Dendritic cell treated with granulocyte-macrophage colony-stimulating factor and Interleukin-4, amounts not matched to agents 40 ng/mL and 50 ng/mL, for 4 days (primary cell): ENCODE data around the gene TEP1.

ENCODE experiments used
- H3K27ac Mint-ChIP-seq: one replicate; pipeline ENCODE4 v1.8.0; 2022; ENCODE audit warnings: mild to moderate bottlenecking, mixed read lengths
- H3K27me3 Mint-ChIP-seq: one replicate; pipeline ENCODE4 v1.8.0; 2022; ENCODE audit warnings: mild to moderate bottlenecking, mixed read lengths
- H3K36me3 Mint-ChIP-seq: one replicate; pipeline ENCODE4 v1.8.0; 2022; ENCODE audit warnings: low read depth, mixed read lengths
- H3K4me1 Mint-ChIP-seq: one replicate; pipeline ENCODE4 v1.8.0; 2022; ENCODE audit warnings: low read depth, mixed read lengths
- H3K4me3 Mint-ChIP-seq: one replicate; pipeline ENCODE4 v1.8.0; 2022; ENCODE audit warnings: mild to moderate bottlenecking, moderate library complexity, mixed read lengths
- H3K9me3 Mint-ChIP-seq: one replicate; pipeline ENCODE4 v1.8.0; 2022; ENCODE audit warnings: mixed read lengths
- intact Hi-C: fragments of 100-400 bp; cut with micrococcal nuclease; formaldehyde crosslinking; loops from one replicate; pipeline ENCODE4 v1.15.0; 2022

Gene TEP1

DNA sequence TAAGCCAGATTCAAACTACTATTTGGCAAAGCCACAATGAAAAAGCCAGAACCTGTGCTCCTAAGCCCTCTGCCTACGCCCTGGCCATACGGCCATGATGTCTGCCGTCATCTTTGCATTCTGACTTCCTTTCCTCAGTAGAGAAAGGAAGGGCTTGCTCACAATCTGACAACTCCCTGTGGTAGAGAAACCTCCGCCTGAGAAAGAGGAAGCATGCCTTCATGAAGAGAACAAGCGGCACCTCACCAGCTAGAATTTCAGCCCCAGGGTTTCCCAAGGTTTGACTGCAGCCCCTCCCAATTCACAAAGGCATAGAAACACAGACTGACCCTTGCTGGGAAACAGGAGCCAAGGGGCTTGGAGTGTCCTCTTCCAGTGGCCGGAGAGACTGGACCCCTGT is 25.7 kb downstream of the TEP1 start:
- Mint-ChIP-seq H3K27me3 (no peaks in the 10 kb centered on the region), H3K9me3 (peaks cover 7% of the 10 kb centered on the region), H3K4me1 (peaks cover 23% of the 10 kb centered on the region), H3K27ac (peak overlapping the region; percentile 86), H3K4me3 (no peak overlapping the region), H3K36me3 (peaks cover 98% of the 10 kb centered on the region)
- intact Hi-C loops: no loop called here

DNA sequence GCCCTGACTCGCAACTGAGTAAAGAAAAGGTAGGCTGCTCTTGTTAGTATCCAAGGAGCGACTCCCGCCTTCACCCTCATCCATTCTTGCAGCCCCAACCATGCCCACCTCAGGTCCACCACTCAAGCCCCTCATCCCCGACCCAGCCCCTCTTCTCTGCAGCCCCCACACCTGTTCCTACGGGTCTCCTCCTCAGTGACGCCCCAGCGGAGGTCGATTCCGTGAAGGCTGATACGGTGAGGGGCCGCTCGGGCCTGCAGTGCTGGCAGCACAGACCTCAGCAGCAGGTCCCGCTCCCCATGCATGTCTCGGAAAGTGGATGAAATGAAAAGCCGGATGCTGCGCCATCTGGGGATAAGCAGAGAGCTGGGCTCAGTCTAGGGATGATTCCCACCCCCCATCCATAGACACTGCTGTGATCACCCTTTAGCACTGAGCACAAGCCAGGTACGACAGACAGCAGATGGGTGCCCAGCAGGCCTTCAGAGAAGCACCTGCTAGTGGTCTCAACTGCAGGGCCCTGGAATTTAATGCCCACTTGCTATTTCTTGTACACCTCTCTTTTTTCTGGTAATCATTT is 26.9 kb downstream of the TEP1 start:
- peaks cover 7% of the 10 kb centered on the region for H3K9me3 Mint-ChIP-seq
- H3K27me3 Mint-ChIP-seq: no peaks in the 10 kb centered on the region
- peaks cover 23% of the 10 kb centered on the region for H3K4me1 Mint-ChIP-seq
- peaks cover 98% of the 10 kb centered on the region for H3K36me3 Mint-ChIP-seq
- no peak overlapping the region for H3K4me3 Mint-ChIP-seq
- H3K27ac Mint-ChIP-seq: peak overlapping the region; percentile 86
- intact Hi-C loops: no loop called here

DNA sequence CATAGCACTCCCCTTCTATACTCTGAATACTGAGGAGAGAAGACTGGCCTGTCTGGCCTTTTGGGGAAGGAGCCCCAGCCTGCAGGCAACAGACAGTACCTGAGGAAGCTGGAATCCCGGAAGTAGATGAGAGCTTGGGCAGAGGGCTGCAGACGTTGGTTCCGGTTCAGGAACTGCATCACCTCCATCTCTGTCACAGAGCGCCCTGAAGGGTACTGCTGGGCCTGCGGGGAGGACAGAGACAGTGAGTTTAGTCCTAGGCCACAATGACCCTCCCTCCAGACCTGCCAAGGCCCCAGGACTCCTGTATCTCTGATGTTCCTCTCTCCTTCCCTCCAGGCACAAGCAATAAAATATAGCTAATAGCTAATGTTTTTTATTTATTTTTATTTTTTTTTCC is 28.4 kb downstream of the TEP1 start:
- Mint-ChIP-seq H3K27ac (no peak overlapping the region), H3K4me1 (peaks cover 23% of the 10 kb centered on the region), H3K4me3 (no peak overlapping the region), H3K36me3 (peaks cover 98% of the 10 kb centered on the region), H3K27me3 (no peaks in the 10 kb centered on the region), H3K9me3 (peaks cover 7% of the 10 kb centered on the region)
- intact Hi-C loops: no loop called here

DNA sequence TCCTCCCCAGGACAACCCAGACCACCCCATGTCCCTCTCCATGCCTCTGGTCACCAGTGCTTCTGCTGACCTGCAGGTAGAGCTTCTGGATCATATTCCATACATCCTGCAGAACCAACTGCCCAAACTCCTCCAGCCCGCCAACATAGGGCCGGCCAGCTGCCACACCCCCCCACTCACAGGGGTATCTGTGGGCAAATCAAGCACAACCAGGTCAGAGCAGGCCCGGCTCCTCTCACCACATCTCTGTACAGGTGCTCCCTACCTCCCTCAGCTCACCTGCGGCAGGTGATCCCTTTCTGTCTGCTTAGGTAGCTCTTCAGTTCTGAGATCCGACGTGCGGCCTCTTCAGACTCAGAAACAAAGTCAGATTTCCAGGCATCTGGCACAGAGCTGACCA is 29.0 kb downstream of the TEP1 start:
- peaks cover 7% of the 10 kb centered on the region for H3K9me3 Mint-ChIP-seq
- H3K36me3 Mint-ChIP-seq: peaks cover 98% of the 10 kb centered on the region
- intact Hi-C loops: no loop called here
- H3K4me3 Mint-ChIP-seq: no peak overlapping the region
- no peaks in the 10 kb centered on the region for H3K27me3 Mint-ChIP-seq
- H3K4me1 Mint-ChIP-seq: peaks cover 18% of the 10 kb centered on the region
- H3K27ac Mint-ChIP-seq: peak overlapping the region; percentile 7

DNA sequence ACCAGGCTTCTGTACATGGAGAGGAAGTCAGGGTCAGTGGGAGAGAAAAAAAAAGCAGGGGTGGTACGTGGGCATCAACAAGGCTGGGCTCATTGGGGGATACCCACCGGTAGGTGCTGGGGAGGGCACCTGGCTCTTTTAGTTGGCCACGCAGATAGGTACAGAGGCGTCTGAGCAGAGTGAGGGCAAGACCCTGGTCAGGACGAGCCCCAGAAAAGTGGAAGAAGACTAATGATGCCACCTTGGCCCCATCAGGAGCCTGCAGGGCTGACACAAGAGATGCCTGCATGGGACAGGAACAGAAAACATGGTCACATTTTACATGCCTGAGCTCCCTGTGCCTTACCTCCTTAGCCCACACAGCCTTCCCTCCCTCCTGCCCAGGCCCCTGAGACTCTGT is 29.7 kb downstream of the TEP1 start:
- Mint-ChIP-seq H3K4me3 (no peak overlapping the region), H3K27me3 (no peaks in the 10 kb centered on the region), H3K36me3 (peaks cover 98% of the 10 kb centered on the region), H3K27ac (no peak overlapping the region), H3K4me1 (peaks cover 13% of the 10 kb centered on the region), H3K9me3 (peaks cover 7% of the 10 kb centered on the region)
- intact Hi-C loops: no loop called here

DNA sequence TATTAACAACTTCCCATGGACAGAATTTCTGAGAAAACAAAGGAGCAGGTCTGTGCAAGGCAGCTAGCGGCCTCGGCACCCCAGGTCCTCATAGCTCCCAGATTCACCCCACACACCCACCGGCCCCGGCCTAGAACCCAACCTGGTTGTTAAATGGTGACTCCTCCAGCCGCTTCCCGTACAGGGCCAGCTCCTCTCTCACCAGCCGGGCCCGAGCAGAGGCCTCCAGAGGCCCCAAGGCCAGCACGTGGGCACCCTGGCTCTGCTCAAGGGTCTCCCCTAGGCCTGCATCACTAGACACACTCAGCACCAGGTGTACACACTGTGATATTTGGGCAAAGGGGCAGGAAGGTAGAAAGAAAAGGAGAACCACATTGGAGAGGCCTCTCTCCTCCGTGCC is 30.3 kb downstream of the TEP1 start:
- Mint-ChIP-seq H3K27ac (no peak overlapping the region), H3K4me3 (no peak overlapping the region), H3K36me3 (peaks cover 98% of the 10 kb centered on the region), H3K9me3 (peaks cover 4% of the 10 kb centered on the region), H3K4me1 (peaks cover 7% of the 10 kb centered on the region), H3K27me3 (no peaks in the 10 kb centered on the region)
- intact Hi-C loops: no loop called here

DNA sequence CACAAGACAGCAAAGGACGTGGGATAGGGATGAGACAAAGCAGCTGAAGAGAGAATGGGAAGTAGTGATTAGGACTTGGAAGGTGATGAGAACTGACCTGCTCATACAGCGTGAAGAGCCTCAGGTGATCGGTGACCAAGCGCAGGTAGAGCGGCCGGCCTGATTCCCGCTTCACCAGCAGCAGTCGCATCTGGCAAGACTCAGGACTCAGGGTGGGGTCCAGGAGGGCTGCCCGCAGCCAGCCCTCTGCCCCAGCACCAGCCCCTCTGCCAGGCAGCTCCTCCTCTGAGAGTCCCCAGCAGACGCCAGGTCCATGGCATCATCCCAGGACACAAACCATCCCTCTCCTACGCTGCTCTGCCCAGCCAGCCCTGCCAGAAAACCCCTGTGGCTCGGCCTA is 30.8 kb downstream of the TEP1 start:
- Mint-ChIP-seq H3K27ac (no peak overlapping the region), H3K4me3 (no peak overlapping the region), H3K27me3 (no peaks in the 10 kb centered on the region), H3K9me3 (no peaks in the 10 kb centered on the region), H3K36me3 (peaks cover 98% of the 10 kb centered on the region), H3K4me1 (peaks cover 2% of the 10 kb centered on the region)
- intact Hi-C loops: no loop called here

DNA sequence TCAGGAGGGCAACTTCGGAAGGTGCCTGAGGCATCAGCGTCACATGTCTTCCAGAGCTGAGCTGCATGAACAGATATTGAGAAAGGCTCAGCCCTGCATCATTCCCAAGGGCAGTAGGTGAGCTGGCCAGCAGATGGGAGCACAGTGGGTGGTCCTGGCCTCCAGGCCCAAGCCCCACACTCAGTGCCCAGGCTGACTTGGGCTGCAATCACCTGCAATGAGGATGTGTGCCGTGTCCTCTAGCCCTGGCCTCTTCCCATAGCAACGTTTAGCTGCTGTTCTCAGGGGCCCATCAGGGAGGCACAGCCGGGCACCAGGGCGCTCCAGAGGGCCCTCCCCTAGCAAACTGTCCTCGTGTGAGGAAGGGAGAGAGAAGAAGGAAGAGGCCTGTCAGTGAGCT is 32.0 kb downstream of the TEP1 start:
- peaks cover 98% of the 10 kb centered on the region for H3K36me3 Mint-ChIP-seq

DNA sequence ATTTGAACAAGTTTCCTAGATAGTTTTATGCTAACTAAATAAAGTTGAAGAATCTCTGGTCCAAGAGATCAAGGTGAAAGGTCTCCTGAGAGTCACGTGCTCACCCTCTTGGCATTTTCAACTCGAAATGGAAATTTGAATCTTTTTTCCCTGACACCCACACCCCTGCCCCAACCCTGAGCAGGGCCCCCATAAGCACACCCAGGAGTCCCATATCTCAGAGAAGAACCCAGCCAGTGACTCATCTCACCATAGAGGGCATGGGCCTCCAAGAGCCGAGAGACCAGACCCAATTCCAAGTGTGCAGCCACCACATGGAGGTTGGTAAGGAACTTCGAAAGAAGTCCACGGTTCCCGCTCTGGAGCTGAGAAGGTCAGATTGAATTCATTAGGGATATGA is 32.6 kb downstream of the TEP1 start:
- H3K9me3 Mint-ChIP-seq: no peaks in the 10 kb centered on the region
- H3K4me1 Mint-ChIP-seq: no peaks in the 10 kb centered on the region
- H3K4me3 Mint-ChIP-seq: no peak overlapping the region
- intact Hi-C loops: no loop called here
- no peaks in the 10 kb centered on the region for H3K27me3 Mint-ChIP-seq
- no peak overlapping the region for H3K27ac Mint-ChIP-seq
- peaks cover 98% of the 10 kb centered on the region for H3K36me3 Mint-ChIP-seq

More for the DNA sequence above, 32.0 kb downstream of the TEP1 start:
- Mint-ChIP-seq H3K9me3 (no peaks in the 10 kb centered on the region), H3K27ac (no peak overlapping the region), H3K4me3 (no peak overlapping the region), H3K4me1 (no peaks in the 10 kb centered on the region), H3K27me3 (no peaks in the 10 kb centered on the region)
- intact Hi-C loops: no loop called here

DNA sequence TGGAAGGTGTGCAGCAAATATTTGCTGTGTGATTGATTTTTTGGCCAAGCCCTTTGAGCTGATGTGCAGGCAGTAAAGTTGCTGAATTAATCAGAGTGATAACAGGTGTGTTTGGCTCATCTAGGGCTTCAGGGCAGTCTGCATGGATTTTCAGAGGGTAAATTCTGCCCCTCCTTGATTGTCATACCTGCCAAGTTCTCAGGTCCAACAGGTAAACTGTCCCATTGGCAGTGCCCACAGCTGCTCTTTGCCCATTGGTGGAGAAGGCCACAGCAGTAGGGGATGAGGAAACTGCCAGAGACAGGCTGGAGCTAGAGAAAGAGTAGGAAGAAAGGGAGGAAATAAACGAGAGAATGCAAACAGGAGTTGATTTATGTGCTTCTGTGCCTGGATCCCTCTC is 33.6 kb downstream of the TEP1 start:
- no peaks in the 10 kb centered on the region for H3K27me3 Mint-ChIP-seq
- no peaks in the 10 kb centered on the region for H3K4me1 Mint-ChIP-seq
- peaks cover 100% of the 10 kb centered on the region for H3K36me3 Mint-ChIP-seq

DNA sequence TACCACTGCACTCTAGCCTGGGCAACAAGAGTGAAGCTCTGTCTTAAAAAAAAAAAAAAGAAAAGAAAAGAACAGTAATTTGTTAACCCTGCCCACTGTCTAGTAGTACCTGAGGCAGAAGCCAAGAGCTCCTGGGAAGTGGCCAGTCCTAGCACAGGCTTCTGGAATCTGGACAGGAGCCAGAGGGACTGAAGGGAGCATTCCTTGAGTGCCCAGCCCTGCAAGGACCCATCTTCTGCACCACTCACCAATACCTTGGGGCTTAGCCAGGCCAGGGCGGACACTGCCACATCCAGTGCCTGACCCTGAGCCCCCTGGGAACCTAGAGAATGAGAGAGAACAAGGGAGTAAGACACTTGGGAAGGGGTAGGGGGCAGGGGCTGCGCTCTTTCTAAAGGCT is 36.1 kb downstream of the TEP1 start:
- H3K36me3 Mint-ChIP-seq: peaks cover 100% of the 10 kb centered on the region
- no peak overlapping the region for H3K27ac Mint-ChIP-seq
- H3K27me3 Mint-ChIP-seq: no peaks in the 10 kb centered on the region
- intact Hi-C loops: no loop called here
- H3K4me3 Mint-ChIP-seq: no peak overlapping the region
- H3K4me1 Mint-ChIP-seq: no peaks in the 10 kb centered on the region
- H3K9me3 Mint-ChIP-seq: no peaks in the 10 kb centered on the region

More for the DNA sequence above, 33.6 kb downstream of the TEP1 start:
- intact Hi-C loops: no loop called here
- Mint-ChIP-seq H3K4me3 (no peak overlapping the region), H3K27ac (no peak overlapping the region), H3K9me3 (no peaks in the 10 kb centered on the region)

DNA sequence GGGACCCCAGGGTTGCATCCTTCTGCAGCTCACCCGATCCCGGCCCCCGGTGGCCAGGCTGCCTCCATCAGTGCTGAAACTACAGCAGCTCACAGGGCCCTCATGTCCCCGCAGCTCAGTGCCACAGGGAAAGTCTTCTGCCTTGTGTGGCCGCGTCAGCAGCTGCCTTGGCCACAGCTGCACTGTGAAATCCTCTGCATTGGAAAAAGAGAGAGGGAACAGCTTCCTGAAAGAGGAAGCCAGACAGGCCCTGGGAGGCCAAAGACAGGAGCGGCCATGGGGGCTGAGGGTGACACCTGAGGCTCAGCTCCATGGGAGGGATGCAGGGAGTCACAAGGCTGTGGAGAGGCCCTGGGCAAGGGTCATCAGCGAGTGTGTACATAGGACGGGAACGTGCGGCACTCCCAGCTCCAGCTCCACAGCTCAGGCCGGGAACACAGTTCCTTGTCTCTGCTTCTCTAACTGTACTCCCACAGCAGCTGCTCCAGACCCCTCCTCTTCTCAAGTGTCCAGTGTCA is 37.2 kb downstream of the TEP1 start:
- Mint-ChIP-seq H3K9me3 (no peaks in the 10 kb centered on the region), H3K4me1 (no peaks in the 10 kb centered on the region), H3K27ac (peak overlapping the region; percentile 20), H3K27me3 (no peaks in the 10 kb centered on the region), H3K4me3 (no peak overlapping the region), H3K36me3 (peaks cover 100% of the 10 kb centered on the region)
- intact Hi-C loops: no loop called here

DNA sequence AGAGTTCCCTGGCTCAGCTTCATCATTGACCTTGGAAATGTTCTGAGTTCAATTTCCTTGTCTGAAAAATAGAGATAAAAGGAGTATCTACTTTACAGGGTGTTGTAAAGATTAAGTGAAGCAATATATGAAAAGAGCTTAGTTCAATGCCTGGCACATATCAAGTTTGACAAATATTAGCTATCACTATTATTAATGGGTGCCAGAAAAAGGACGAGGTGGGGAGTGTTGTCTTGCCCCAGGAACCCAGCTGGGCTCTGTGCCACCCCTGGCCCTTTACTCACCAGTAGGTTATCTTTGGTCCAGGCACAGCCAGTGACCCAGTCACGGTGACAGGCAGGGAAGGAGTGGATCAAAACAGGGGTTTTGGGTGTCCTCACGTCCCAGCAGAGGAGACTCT is 37.8 kb downstream of the TEP1 start:
- H3K27ac Mint-ChIP-seq: no peak overlapping the region
- H3K4me3 Mint-ChIP-seq: no peak overlapping the region
- peaks cover 100% of the 10 kb centered on the region for H3K36me3 Mint-ChIP-seq
- no peaks in the 10 kb centered on the region for H3K27me3 Mint-ChIP-seq
- H3K9me3 Mint-ChIP-seq: no peaks in the 10 kb centered on the region
- H3K4me1 Mint-ChIP-seq: no peaks in the 10 kb centered on the region
- intact Hi-C loops: no loop called here

DNA sequence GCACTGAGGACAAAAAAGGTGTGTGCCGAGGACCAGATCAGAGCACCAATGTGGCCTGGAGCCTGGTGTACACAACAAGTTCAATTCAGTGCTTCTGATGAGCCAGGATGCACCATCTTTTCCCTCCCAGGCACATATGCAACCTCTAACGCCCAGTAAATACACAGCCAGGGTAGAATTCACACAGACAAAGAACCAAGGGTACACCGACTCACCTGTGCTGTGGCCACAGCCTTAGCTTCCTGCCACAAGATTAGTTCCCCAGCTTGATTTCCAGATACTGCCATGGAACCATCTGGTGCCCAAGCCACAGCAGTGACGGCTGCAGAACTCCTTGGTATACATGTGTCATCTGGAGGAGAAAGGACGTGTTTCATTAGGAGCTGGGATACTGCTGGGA is 40.5 kb downstream of the TEP1 start:
- H3K27me3 Mint-ChIP-seq: no peaks in the 10 kb centered on the region
- H3K9me3 Mint-ChIP-seq: no peaks in the 10 kb centered on the region
- H3K4me3 Mint-ChIP-seq: no peak overlapping the region
- no peaks in the 10 kb centered on the region for H3K4me1 Mint-ChIP-seq
- intact Hi-C loops: no loop called here
- H3K36me3 Mint-ChIP-seq: peaks cover 100% of the 10 kb centered on the region
- no peak overlapping the region for H3K27ac Mint-ChIP-seq

DNA sequence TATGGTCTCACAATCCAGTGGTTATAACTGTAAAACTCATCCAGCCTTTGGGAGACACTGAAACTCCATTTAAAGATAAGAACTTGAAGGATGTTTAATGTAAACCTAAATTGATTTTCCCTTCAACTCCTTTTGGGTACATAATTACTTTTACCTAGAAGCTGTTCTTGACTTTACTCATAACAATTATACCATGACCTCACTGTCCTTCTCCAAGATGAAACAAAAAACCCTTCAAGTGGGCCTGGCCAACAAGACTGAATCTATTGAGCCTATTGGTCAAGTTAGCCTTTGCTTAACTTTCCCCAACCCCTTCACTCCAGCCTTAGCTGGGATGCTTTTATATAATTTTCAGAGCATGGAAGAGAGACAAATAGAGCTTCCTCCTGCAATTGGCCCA is 47.4 kb downstream of the TEP1 start:
- intact Hi-C loops: no loop called here

More for the DNA sequence above, 47.4 kb downstream of the TEP1 start:
- H3K4me1 Mint-ChIP-seq: no peaks in the 10 kb centered on the region
- no peaks in the 10 kb centered on the region for H3K9me3 Mint-ChIP-seq
- no peaks in the 10 kb centered on the region for H3K27me3 Mint-ChIP-seq
- peaks cover 97% of the 10 kb centered on the region for H3K36me3 Mint-ChIP-seq
- H3K4me3 Mint-ChIP-seq: no peak overlapping the region
- H3K27ac Mint-ChIP-seq: no peak overlapping the region
